B cell (primary cell): ENCODE data around the gene TMEM260.

Experiments
- CTCF ChIP-seq: fragments of 200-600 bp; IDR thresholded peaks from one replicate; pipeline ENCODE4 v1.8.0; 2022; ENCODE audit warnings: antibody characterized with exemption, mild to moderate bottlenecking
- EZH2 ChIP-seq: IDR thresholded peaks from 2 replicates; pipeline ENCODE4 v1.6.1; 2012; ENCODE audit warnings: borderline replicate concordance, low read depth, mild to moderate bottlenecking, moderate library complexity, low read length; ENCODE audit not compliant: insufficient read depth, poor library complexity, severe bottlenecking

DNA sequence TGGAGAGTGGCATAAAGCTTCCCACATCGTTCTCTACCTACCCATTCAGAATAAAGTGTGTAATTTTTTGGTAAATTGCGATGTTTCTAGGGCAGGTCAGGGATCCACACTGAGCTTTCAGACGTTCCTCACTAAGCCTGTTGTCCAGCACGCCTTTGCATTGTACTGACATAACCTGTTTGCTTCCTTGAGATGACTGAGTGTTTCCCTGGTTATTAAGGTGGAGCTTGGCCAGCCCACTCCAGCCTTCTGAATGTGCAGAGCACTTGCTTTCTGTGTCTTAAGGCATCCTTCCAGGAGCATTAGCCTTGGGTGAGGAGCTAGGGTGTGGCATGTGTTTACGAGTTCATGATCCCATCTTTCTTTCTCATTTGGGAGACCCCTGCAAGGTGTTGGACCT, 96.4 kb downstream of the TMEM260 start:
- no peak for TF ChIP-seq CTCF
- no peak for TF ChIP-seq EZH2
